Superior temporal gyrus (tissue), 1 donor: ENCODE results near the gene P3H3.

Source experiments
- DNase-seq: peaks from one replicate; pipeline ENCODE4 v3.0.0-alpha.2; 2016; ENCODE audit errors: extremely low spot score

Gene P3H3

GRCh38 chr12:6827982-6828780 lies at the start of gene P3H3:
Gene P3H3 (plus strand): TSS chr12:6828407. CDS start chr12:6828441, 34 bp downstream.
- DNase-seq: peak; percentile 21

GRCh38 chr12:6778574-6779550 lies 49.3 kb upstream of the P3H3 start:
- DNase-seq: peak; percentile 95

- no peak for DNase-seq
These were observed 48.3 kb upstream of the P3H3 start for GRCh38 chr12:6779708-6780432.

- DNase-seq: no peak
These were observed 47.6 kb upstream of the P3H3 start for GRCh38 chr12:6780573-6780972.

GRCh38 chr12:6782119-6782518 lies 46.1 kb upstream of the P3H3 start:
- DNase-seq: no peak

- DNase-seq: no peak
These were observed 45.2 kb upstream of the P3H3 start for GRCh38 chr12:6782850-6783566.

- no peak for DNase-seq
These were observed 44.4 kb upstream of the P3H3 start for GRCh38 chr12:6783828-6784227.

- no peak for DNase-seq
These were observed 43.9 kb upstream of the P3H3 start for GRCh38 chr12:6784296-6784695.

- no peak for DNase-seq
These were observed 43.4 kb upstream of the P3H3 start for GRCh38 chr12:6784761-6785160.

- DNase-seq: peak; percentile 25
These were observed 41.7 kb upstream of the P3H3 start for GRCh38 chr12:6786416-6787094.

GRCh38 chr12:6787309-6787708 lies 40.9 kb upstream of the P3H3 start:
- DNase-seq: no peak

GRCh38 chr12:6788972-6789924 lies 39.0 kb upstream of the P3H3 start, which contains the start of gene CD4:
Gene CD4 (plus strand): TSS chr12:6789528. CDS start chr12:6800139, 10,611 bp downstream.
- no peak for DNase-seq

GRCh38 chr12:6790496-6791150 lies 37.6 kb upstream of the P3H3 start:
- no peak for DNase-seq

- DNase-seq: no peak
These were observed 36.2 kb upstream of the P3H3 start for GRCh38 chr12:6791931-6792520.

GRCh38 chr12:6792522-6793201 lies 35.5 kb upstream of the P3H3 start:
- peak; percentile 46 for DNase-seq

GRCh38 chr12:6795088-6795487 lies 33.1 kb upstream of the P3H3 start:
- DNase-seq: no peak

- DNase-seq: no peak
These were observed 31.6 kb upstream of the P3H3 start for GRCh38 chr12:6796576-6796975.

- DNase-seq: no peak
These were observed 29.1 kb upstream of the P3H3 start for GRCh38 chr12:6799147-6799546.
